HepG2 (cell line): ENCODE data around the gene PLEKHG2. TPM values are rescaled to one million over a fixed set of nuclear protein-coding genes. Genes with fewer than 3 reads are reported as not detected.

ENCODE experiments used
- CHCHD3 ChIP-seq: sonication (generic); formaldehyde crosslinking; IDR thresholded peaks from 2 replicates; pipeline ENCODE4 v1.8.0; 2022; ENCODE audit warnings: mild to moderate bottlenecking, missing genetic modification reagents, moderate library complexity
- HHEX ChIP-seq: IDR thresholded peaks from 2 replicates; pipeline ENCODE4 v1.6.1; 2016; ENCODE audit warnings: control low read depth
- IRF1 ChIP-seq: sonication (generic); formaldehyde crosslinking; IDR thresholded peaks from 2 replicates; pipeline ENCODE4 v1.4.0; 2020; ENCODE audit warnings: low read depth, mild to moderate bottlenecking, missing genetic modification reagents
- POLR2G ChIP-seq: fragments of 200-400 bp; formaldehyde crosslinking; IDR thresholded peaks from 2 replicates; pipeline ENCODE4 v1.6.1; 2018; ENCODE audit warnings: mild to moderate bottlenecking, low read depth, low read length, moderate library complexity
- SAFB2 ChIP-seq: sonication (generic); formaldehyde crosslinking; IDR thresholded peaks from 2 replicates; pipeline ENCODE4 v1.5.1; 2020; ENCODE audit warnings: missing genetic modification reagents, low read depth, mild to moderate bottlenecking, borderline replicate concordance
- SKI ChIP-seq: fragments of 450-650 bp; IDR thresholded peaks from one replicate; pipeline ENCODE4 v1.6.1; 2018; ENCODE audit warnings: mild to moderate bottlenecking; ENCODE audit not compliant: partially characterized antibody
- TCF7 ChIP-seq: sonication (generic); IDR thresholded peaks from 2 replicates; pipeline ENCODE4 v1.6.1; 2016; ENCODE audit warnings: antibody characterized with exemption, low read depth
- ZFP91 ChIP-seq: sonication (generic); formaldehyde crosslinking; IDR thresholded peaks from 2 replicates; pipeline ENCODE4 v1.9.0; 2022; ENCODE audit warnings: missing genetic modification reagents, mild to moderate bottlenecking, borderline replicate concordance
- ZNF160 ChIP-seq: sonication (generic); formaldehyde crosslinking; IDR thresholded peaks from 2 replicates; pipeline ENCODE4 v1.8.0; 2022; ENCODE audit warnings: mild to moderate bottlenecking, inconsistent platforms, missing genetic modification reagents
- ZNF382 ChIP-seq: sonication (generic); formaldehyde crosslinking; IDR thresholded peaks from 2 replicates; pipeline ENCODE4 v1.5.0; 2020; ENCODE audit warnings: missing genetic modification reagents, mild to moderate bottlenecking, borderline replicate concordance
- ZNF609 ChIP-seq: sonication (generic); formaldehyde crosslinking; IDR thresholded peaks from 2 replicates; pipeline ENCODE4 v1.4.0; 2020; ENCODE audit warnings: mild to moderate bottlenecking, missing genetic modification reagents, borderline replicate concordance
- ZNF644 ChIP-seq: IDR thresholded peaks from 2 replicates; pipeline ENCODE4 v1.6.1; 2016; ENCODE audit warnings: low read depth
- ZNF775 ChIP-seq: sonication (generic); formaldehyde crosslinking; IDR thresholded peaks from 2 replicates; pipeline ENCODE4 v1.4.0; 2020; ENCODE audit warnings: missing genetic modification reagents, mild to moderate bottlenecking, moderate library complexity, borderline replicate concordance
- polyA plus RNA-seq, 8 experiments: library from polyadenylated mRNA; depleted of rRNA in 3 of 8; stranded (reverse) in 7 of 8; unstranded in 1 of 8; fragments of >200 nt; fragmentation: Illumina TruSeq in 4 of 8; extraction: Trizol in 4 of 8; gene quantifications; 2 replicates each; pipeline versions ENCODE4 v1.2.1 to v1.2.3, GENCODE V29; 2011 to 2016; ENCODE audit warnings: low read depth in 4 of 8, missing spikeins in 1 of 8, mixed read lengths in 1 of 8; ENCODE audit not compliant: insufficient read depth in 1 of 8
- total RNA-seq, 5 experiments: library from RNA; depleted of rRNA; stranded (reverse); fragments of >200 nt; fragmentation: Illumina TruSeq; extraction: Trizol; gene quantifications; 2 replicates each; pipeline ENCODE4 v1.2.3, GENCODE V29; 2016; ENCODE audit warnings: low read depth in 1 of 5
- TF ChIP-seq, protein P1 (sequence below): sonication (generic); formaldehyde crosslinking; IDR thresholded peaks from 2 replicates; pipeline ENCODE4 v1.4.0; 2020; ENCODE audit warnings: missing genetic modification reagents
- TF ChIP-seq, protein P2 (sequence below): sonication (generic); formaldehyde crosslinking; IDR thresholded peaks from 2 replicates; pipeline ENCODE4 v1.4.0; 2020; ENCODE audit warnings: mild to moderate bottlenecking, missing genetic modification reagents

PLEKHG2 gene
- total and polyA plus RNA-seq, 2 of the 13 experiments (the other 11 are each of a cell fraction or from before 2014, with no cell fraction given): 3.6 to 6.8 TPM

- peak; percentile 89; the same call in 1 of the 2 replicates for TF ChIP-seq ZNF775 (CRISPR knock-in tag)
- TF ChIP-seq ZNF160: peak; percentile 72
- TF ChIP-seq, protein P1, sequence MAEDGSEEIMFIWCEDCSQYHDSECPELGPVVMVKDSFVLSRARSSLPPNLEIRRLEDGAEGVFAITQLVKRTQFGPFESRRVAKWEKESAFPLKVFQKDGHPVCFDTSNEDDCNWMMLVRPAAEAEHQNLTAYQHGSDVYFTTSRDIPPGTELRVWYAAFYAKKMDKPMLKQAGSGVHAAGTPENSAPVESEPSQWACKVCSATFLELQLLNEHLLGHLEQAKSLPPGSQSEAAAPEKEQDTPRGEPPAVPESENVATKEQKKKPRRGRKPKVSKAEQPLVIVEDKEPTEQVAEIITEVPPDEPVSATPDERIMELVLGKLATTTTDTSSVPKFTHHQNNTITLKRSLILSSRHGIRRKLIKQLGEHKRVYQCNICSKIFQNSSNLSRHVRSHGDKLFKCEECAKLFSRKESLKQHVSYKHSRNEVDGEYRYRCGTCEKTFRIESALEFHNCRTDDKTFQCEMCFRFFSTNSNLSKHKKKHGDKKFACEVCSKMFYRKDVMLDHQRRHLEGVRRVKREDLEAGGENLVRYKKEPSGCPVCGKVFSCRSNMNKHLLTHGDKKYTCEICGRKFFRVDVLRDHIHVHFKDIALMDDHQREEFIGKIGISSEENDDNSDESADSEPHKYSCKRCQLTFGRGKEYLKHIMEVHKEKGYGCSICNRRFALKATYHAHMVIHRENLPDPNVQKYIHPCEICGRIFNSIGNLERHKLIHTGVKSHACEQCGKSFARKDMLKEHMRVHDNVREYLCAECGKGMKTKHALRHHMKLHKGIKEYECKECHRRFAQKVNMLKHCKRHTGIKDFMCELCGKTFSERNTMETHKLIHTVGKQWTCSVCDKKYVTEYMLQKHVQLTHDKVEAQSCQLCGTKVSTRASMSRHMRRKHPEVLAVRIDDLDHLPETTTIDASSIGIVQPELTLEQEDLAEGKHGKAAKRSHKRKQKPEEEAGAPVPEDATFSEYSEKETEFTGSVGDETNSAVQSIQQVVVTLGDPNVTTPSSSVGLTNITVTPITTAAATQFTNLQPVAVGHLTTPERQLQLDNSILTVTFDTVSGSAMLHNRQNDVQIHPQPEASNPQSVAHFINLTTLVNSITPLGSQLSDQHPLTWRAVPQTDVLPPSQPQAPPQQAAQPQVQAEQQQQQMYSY: no peak
- TF ChIP-seq ZNF644 (CRISPR knock-in tag): no peak
- peak; percentile 76 for TF ChIP-seq CHCHD3 (CRISPR knock-in tag)
- peak; percentile 83 for TF ChIP-seq ZNF609 (CRISPR knock-in tag)
- peak; percentile 80 for TF ChIP-seq SKI
- no peak for TF ChIP-seq ZNF382
- TF ChIP-seq TCF7: no peak
- TF ChIP-seq, protein P2, sequence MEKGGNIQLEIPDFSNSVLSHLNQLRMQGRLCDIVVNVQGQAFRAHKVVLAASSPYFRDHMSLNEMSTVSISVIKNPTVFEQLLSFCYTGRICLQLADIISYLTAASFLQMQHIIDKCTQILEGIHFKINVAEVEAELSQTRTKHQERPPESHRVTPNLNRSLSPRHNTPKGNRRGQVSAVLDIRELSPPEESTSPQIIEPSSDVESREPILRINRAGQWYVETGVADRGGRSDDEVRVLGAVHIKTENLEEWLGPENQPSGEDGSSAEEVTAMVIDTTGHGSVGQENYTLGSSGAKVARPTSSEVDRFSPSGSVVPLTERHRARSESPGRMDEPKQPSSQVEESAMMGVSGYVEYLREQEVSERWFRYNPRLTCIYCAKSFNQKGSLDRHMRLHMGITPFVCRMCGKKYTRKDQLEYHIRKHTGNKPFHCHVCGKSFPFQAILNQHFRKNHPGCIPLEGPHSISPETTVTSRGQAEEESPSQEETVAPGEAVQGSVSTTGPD: no peak
- TF ChIP-seq ZFP91: peak; percentile 94; the same call in 1 of the 2 replicates
- 0 out of 2 replicates have a peak, but pooled peaks have one; percentile 64 for TF ChIP-seq IRF1 (CRISPR knock-in tag)
- peak; percentile 99 for TF ChIP-seq POLR2G
- TF ChIP-seq SAFB2 (CRISPR knock-in tag): no peak
- no peak for TF ChIP-seq HHEX
Measured at GRCh38 chr19:39435499-39436349, 23.3 kb downstream of the PLEKHG2 start, which contains the start of gene RPS16 (continued).
